CD4-positive, alpha-beta memory T cell (primary cell): ENCODE data around the gene SMARCB1. TPM values are rescaled to one million over a fixed set of nuclear protein-coding genes. Genes with fewer than 3 reads are reported as not detected.

Experiments used
- CTCF ChIA-PET: fragments of 350-600 bp; sonication (Branson Sonifier 250); formaldehyde crosslinking; loops from one replicate; lab custom pipeline; 2021; ENCODE audit warnings: inconsistent platforms; ENCODE audit not compliant: partially characterized antibody; lab: Charles Lee
- POLR2A ChIA-PET: fragments of 350-600 bp; sonication (Branson Sonifier 250); formaldehyde crosslinking; loops from one replicate; lab custom pipeline; 2021; ENCODE audit not compliant: partially characterized antibody; lab: Charles Lee
- DNase-seq, 5 donors: peaks; one replicate each; pipeline versions ENCODE4 v3.0.0 to v3.0.0-alpha.2; 2020 to 2022; ENCODE audit warnings: mixed read lengths in 1 of 5
- H3K27ac ChIP-seq: one replicate; pipeline ENCODE4 v1.7.0; 2013; ENCODE audit warnings: low read depth, low read length
- H3K27me3 ChIP-seq: 2 replicates; pipeline ENCODE4 v1.7.0; 2013; ENCODE audit warnings: mild to moderate bottlenecking, low read length, moderate library complexity; ENCODE audit not compliant: insufficient read depth
- H3K36me3 ChIP-seq: 2 replicates; pipeline ENCODE4 v1.7.0; 2013; ENCODE audit warnings: mild to moderate bottlenecking, low read length, moderate library complexity; ENCODE audit not compliant: insufficient read depth
- H3K4me1 ChIP-seq: 2 replicates; pipeline ENCODE4 v1.7.0; 2013; ENCODE audit warnings: mild to moderate bottlenecking, low read length, moderate library complexity; ENCODE audit not compliant: insufficient read depth
- H3K4me3 ChIP-seq, 2 donors: one replicate each; pipeline ENCODE4 v1.7.0; 2013; ENCODE audit warnings: low read length in 2 of 2, mild to moderate bottlenecking in 1 of 2
- H3K9me3 ChIP-seq, 2 donors: one replicate each; pipeline ENCODE4 v1.7.0; 2013; ENCODE audit warnings: low read length in 2 of 2, control low read depth in 1 of 2; ENCODE audit not compliant: control insufficient read depth in 1 of 2
- H3K27ac Mint-ChIP-seq, 7 donors: one replicate each; pipeline ENCODE4 v1.8.0; 2020 to 2021; ENCODE audit warnings: mixed read lengths in 7 of 7, mild to moderate bottlenecking in 6 of 7, inconsistent platforms in 3 of 7, moderate library complexity in 3 of 7
- H3K27me3 Mint-ChIP-seq, 2 donors: one replicate each; pipeline ENCODE4 v1.8.0; 2020 to 2021; ENCODE audit warnings: mixed read lengths in 2 of 2
- H3K36me3 Mint-ChIP-seq, 2 donors: one replicate each; pipeline ENCODE4 v1.8.0; 2020 to 2021; ENCODE audit warnings: mixed read lengths in 2 of 2, inconsistent platforms in 1 of 2, mild to moderate bottlenecking in 1 of 2
- H3K4me1 Mint-ChIP-seq, 4 donors: one replicate each; pipeline ENCODE4 v1.8.0; 2020 to 2021; ENCODE audit warnings: mixed read lengths in 4 of 4, mild to moderate bottlenecking in 1 of 4
- H3K4me3 Mint-ChIP-seq, 8 donors: one replicate each; pipeline ENCODE4 v1.8.0; 2020 to 2021; ENCODE audit warnings: mixed read lengths in 8 of 8, mild to moderate bottlenecking in 7 of 8, moderate library complexity in 6 of 8, inconsistent platforms in 3 of 8
- H3K9me3 Mint-ChIP-seq, 8 donors: one replicate each; pipeline ENCODE4 v1.8.0; 2020 to 2021; ENCODE audit warnings: mixed read lengths in 8 of 8, mild to moderate bottlenecking in 5 of 8, inconsistent platforms in 3 of 8, moderate library complexity in 1 of 8
- intact Hi-C: fragments of 100-400 bp; cut with micrococcal nuclease; formaldehyde crosslinking; loops from one replicate; pipeline ENCODE4 v1.15.1; 2023
- polyA plus RNA-seq, 2 donors: library from polyadenylated mRNA; unstranded; fragments of 300-500 nt; fragmentation: Illumina TruSeq; gene quantifications; one replicate each; pipeline ENCODE4 v1.2.3, GENCODE V29; 2021
- total RNA-seq, 2 experiments: library from RNA; stranded (reverse); gene quantifications; one replicate each; pipeline ENCODE4 v1.2.3, GENCODE V29; 2021

SMARCB1 gene
- total and polyA plus RNA-seq, 4 experiments from 2014 or later: 36.6 to 46.0 (median 41.7) TPM

GRCh38 chr22:23816156-23816976 is 29.6 kb downstream of the SMARCB1 start:
- CTCF ChIA-PET: no interaction called here
- H3K9me3 Mint-ChIP-seq: no peaks in the 10 kb centered on the region
- DNase-seq: no peak
- H3K4me3 Mint-ChIP-seq: no peak overlapping the region
- Histone ChIP-seq H3K9me3 (no peaks in the 10 kb centered on the region), H3K4me3 (no peak overlapping the region), H3K4me1 (no peaks in the 10 kb centered on the region), H3K27me3 (no peaks in the 10 kb centered on the region), H3K36me3 (peaks cover 29% of the 10 kb centered on the region), H3K27ac (no peak overlapping the region)
- intact Hi-C loops: no loop called here
- no peak overlapping the region for H3K27ac Mint-ChIP-seq
- H3K4me1 Mint-ChIP-seq: peaks cover 0 to 3% (median 0%) of the 10 kb centered on the region in 4 donors
- H3K36me3 Mint-ChIP-seq: peaks cover 41 to 63% of the 10 kb centered on the region in 2 donors
- POLR2A ChIA-PET: no interaction called here
- H3K27me3 Mint-ChIP-seq: no peaks in the 10 kb centered on the region

- Histone ChIP-seq H3K36me3 (peaks cover 35% of the 10 kb centered on the region), H3K4me1 (no peaks in the 10 kb centered on the region), H3K27me3 (no peaks in the 10 kb centered on the region), H3K27ac (no peak overlapping the region), H3K9me3 (no peaks in the 10 kb centered on the region), H3K4me3 (no peak overlapping the region)
- no peak overlapping the region for H3K4me3 Mint-ChIP-seq
- DNase-seq: no peak
- peaks cover 0 to 2% (median 0%) of the 10 kb centered on the region in 4 donors for H3K4me1 Mint-ChIP-seq
- POLR2A ChIA-PET: no interaction called here
- H3K27ac Mint-ChIP-seq: peak overlapping the region in 1 of 7 donors; percentile 48
- H3K9me3 Mint-ChIP-seq: no peaks in the 10 kb centered on the region
- intact Hi-C loops: no loop called here
- H3K27me3 Mint-ChIP-seq: no peaks in the 10 kb centered on the region
- peaks cover 37 to 65% of the 10 kb centered on the region in 2 donors for H3K36me3 Mint-ChIP-seq
- CTCF ChIA-PET: no interaction called here
These were observed 30.4 kb downstream of the SMARCB1 start for GRCh38 chr22:23817146-23817545.

- Histone ChIP-seq H3K27ac (no peak overlapping the region), H3K4me1 (no peaks in the 10 kb centered on the region), H3K9me3 (no peaks in the 10 kb centered on the region), H3K27me3 (no peaks in the 10 kb centered on the region), H3K4me3 (no peak overlapping the region), H3K36me3 (peaks cover 47% of the 10 kb centered on the region)
- H3K27me3 Mint-ChIP-seq: no peaks in the 10 kb centered on the region
- no peak overlapping the region for H3K27ac Mint-ChIP-seq
- no peak overlapping the region for H3K4me3 Mint-ChIP-seq
- intact Hi-C loops: no loop called here
- DNase-seq: no peak
- ChIA-PET POLR2A (no interaction called here), CTCF (no interaction called here)
- H3K4me1 Mint-ChIP-seq: peaks cover 0 to 2% (median 0%) of the 10 kb centered on the region in 4 donors
- H3K9me3 Mint-ChIP-seq: no peaks in the 10 kb centered on the region
- peaks cover 44 to 68% of the 10 kb centered on the region in 2 donors for H3K36me3 Mint-ChIP-seq
These were observed 31.8 kb downstream of the SMARCB1 start for GRCh38 chr22:23818541-23818940.

GRCh38 chr22:23820748-23821211 is 34.0 kb downstream of the SMARCB1 start:
- Mint-ChIP-seq H3K36me3 (peaks cover 47 to 72% of the 10 kb centered on the region in 2 donors), H3K4me1 (peaks cover 0 to 4% (median 3%) of the 10 kb centered on the region in 4 donors), H3K27ac (peak overlapping the region in 4 of 7 donors; percentile 25 to 48 (median 44)), H3K27me3 (no peaks in the 10 kb centered on the region), H3K9me3 (no peaks in the 10 kb centered on the region), H3K4me3 (no peak overlapping the region)
- H3K4me1 ChIP-seq: no peaks in the 10 kb centered on the region
- H3K4me3 ChIP-seq: no peak overlapping the region
- intact Hi-C loops: no loop called here
- CTCF ChIA-PET: no interaction called here
- no peak for DNase-seq
- POLR2A ChIA-PET: no interaction called here
- no peaks in the 10 kb centered on the region for H3K9me3 ChIP-seq
- no peak overlapping the region for H3K27ac ChIP-seq
- H3K27me3 ChIP-seq: no peaks in the 10 kb centered on the region
- peaks cover 69% of the 10 kb centered on the region for H3K36me3 ChIP-seq

- no peaks in the 10 kb centered on the region for H3K27me3 ChIP-seq
- peak overlapping the region in 3 of 7 donors; percentile 2 to 77 (median 36) for H3K27ac Mint-ChIP-seq
- no peaks in the 10 kb centered on the region for H3K27me3 Mint-ChIP-seq
- H3K4me3 ChIP-seq: no peak overlapping the region
- H3K4me3 Mint-ChIP-seq: no peak overlapping the region
- H3K4me1 Mint-ChIP-seq: peaks cover 2 to 5% (median 4%) of the 10 kb centered on the region in 4 donors
- H3K9me3 Mint-ChIP-seq: no peaks in the 10 kb centered on the region
- H3K36me3 Mint-ChIP-seq: peaks cover 41 to 66% of the 10 kb centered on the region in 2 donors
- intact Hi-C loops: no loop called here
- H3K4me1 ChIP-seq: no peaks in the 10 kb centered on the region
- POLR2A ChIA-PET: interaction anchor here (1.4 kb wide), 1 partner anchor 35 kb away, joined by 4 read pairs; the partner anchor contains the start of gene SLC2A11
- H3K36me3 ChIP-seq: peaks cover 72% of the 10 kb centered on the region
- no peak overlapping the region for H3K27ac ChIP-seq
- CTCF ChIA-PET: interaction anchor here (0.6 to 1.7 kb wide), 2 partner anchors 11 to 25 kb away, joined by 3 read pairs; no protein-coding TSS in a partner anchor
- no peak for DNase-seq
- no peaks in the 10 kb centered on the region for H3K9me3 ChIP-seq
These were observed 35.4 kb downstream of the SMARCB1 start for GRCh38 chr22:23822101-23822671.

- intact Hi-C loops: no loop called here
- CTCF ChIA-PET: interaction anchor here (1.7 kb wide), 1 partner anchor 12 kb away, joined by 3 read pairs; no protein-coding TSS in a partner anchor
- no peak overlapping the region for H3K4me3 ChIP-seq
- Mint-ChIP-seq H3K36me3 (peaks cover 42 to 64% of the 10 kb centered on the region in 2 donors), H3K9me3 (no peaks in the 10 kb centered on the region), H3K27me3 (no peaks in the 10 kb centered on the region), H3K4me1 (peaks cover 2 to 5% (median 4%) of the 10 kb centered on the region in 4 donors), H3K4me3 (no peak overlapping the region), H3K27ac (peak overlapping the region in 3 of 7 donors; percentile 9 to 81 (median 68))
- H3K9me3 ChIP-seq: no peaks in the 10 kb centered on the region
- POLR2A ChIA-PET: interaction anchor here (1.4 kb wide), 1 partner anchor 34 kb away, joined by 4 read pairs; the partner anchor contains the start of gene SLC2A11
- DNase-seq: no peak
- H3K4me1 ChIP-seq: no peaks in the 10 kb centered on the region
- H3K36me3 ChIP-seq: peaks cover 74% of the 10 kb centered on the region
- no peaks in the 10 kb centered on the region for H3K27me3 ChIP-seq
- no peak overlapping the region for H3K27ac ChIP-seq
These were observed 36.6 kb downstream of the SMARCB1 start for GRCh38 chr22:23823331-23823791.
